Caki2 (cell line): ENCODE data around the gene ARMC9. TPM values are rescaled to one million over a fixed set of nuclear protein-coding genes. Genes with fewer than 3 reads are reported as not detected.
A peak's percentile ranks its signal among the peaks of the same experiment; 100 is the strongest.

Experiments
- DNase-seq: peaks from one replicate; pipeline ENCODE4 v3.0.0-alpha.2; 2015; ENCODE audit warnings: low read depth
- in situ Hi-C: cut with HindIII; loops from 2 replicates; pipeline ENCODE4 v1.10.0; 2016; ENCODE audit warnings: low sequenced_read_pairs, low pct_unique_long_range_greater_than_20kb, mixed read lengths
- total RNA-seq: library from RNA; depleted of rRNA; stranded (reverse); fragments of >200 nt; shearing (Covaris generic); gene quantifications from 2 replicates; pipeline ENCODE4 v1.2.3, GENCODE V29; 2014; ENCODE audit warnings: low replicate concordance

ARMC9 gene
- total RNA-seq, 1 experiment from 2014 or later = 39.8 TPM

DNA sequence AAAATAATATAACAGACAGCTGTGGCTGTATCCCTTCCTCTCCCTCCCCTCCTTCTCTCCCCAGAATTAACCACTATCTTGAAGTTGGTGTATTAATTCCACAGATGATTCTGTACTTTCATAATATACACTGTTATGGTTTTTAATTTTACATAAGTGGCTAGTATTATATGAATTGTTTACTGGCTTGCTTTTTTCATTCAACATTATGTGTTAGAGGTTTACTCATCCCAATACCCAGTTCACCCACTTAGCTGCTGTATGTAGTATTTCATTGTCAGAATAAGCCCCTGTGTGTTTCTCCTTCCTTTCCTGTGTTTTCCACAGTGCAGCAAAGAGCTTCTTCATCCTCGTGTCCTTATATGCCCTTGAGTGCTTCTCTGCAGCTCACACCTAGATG is 121.4 kb downstream of the ARMC9 start:
- in situ Hi-C loops = no loop called here
- no peak for DNase-seq

DNA sequence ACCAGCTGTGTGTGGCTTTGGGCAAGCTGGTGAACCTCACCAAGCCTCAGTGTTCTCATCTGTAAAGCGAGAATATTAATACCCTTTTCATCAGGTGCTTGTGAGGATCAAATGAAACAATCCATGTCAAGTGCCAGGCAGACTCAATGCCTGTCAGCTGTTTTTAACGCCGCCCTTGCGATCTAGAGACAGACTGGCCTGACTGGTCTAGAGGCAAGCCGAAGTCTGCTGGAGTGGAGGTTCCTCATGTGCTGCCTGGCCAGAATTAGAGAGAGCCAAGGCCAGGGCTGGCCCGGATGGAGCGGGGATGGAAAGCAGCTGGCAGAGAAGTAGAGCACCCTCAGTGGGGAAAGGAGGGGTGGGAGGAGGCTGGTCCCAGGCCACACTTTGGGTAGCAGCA is 122.6 kb downstream of the ARMC9 start:
- no peak for DNase-seq
- in situ Hi-C loops = no loop called here

DNA sequence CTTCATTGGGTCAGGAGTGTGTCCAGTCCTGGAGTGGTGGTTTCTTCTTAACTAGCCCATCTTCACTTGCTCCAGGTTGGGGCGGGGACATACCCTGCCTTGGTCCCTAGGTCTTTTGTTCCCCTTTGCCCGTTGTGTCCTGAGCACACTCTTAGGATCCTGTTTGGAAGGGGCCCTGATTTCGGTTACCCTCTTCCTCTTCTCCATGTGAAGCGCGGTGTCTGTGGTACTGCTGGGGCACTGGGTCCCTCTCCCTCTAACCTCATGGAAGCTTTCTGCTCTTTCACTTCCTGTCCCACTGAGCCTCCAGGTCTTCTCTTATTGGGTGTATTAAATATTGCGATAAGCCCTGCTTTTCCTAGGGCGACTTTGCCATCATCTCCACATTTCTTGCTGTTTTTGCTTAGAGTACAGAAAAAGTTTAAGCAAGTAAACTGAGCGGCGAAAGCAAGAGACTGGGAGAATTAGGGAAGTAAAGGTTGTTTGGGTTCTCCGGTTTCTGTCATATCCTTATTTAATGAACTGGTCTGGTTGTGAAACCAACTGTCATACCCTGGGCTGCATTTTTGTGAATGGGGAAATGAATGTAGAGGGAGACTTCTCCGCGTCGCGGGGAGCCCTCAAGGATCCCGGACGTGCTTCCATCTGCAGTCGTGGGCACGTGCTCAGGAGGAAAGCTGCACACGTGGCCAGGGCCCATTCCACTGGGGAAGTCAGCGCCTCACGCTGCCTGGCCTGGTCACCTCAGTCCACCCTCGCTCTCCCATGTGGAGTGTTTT is 123.3 kb downstream of the ARMC9 start:
- DNase-seq = no peak
- in situ Hi-C loops = no loop called here

DNA sequence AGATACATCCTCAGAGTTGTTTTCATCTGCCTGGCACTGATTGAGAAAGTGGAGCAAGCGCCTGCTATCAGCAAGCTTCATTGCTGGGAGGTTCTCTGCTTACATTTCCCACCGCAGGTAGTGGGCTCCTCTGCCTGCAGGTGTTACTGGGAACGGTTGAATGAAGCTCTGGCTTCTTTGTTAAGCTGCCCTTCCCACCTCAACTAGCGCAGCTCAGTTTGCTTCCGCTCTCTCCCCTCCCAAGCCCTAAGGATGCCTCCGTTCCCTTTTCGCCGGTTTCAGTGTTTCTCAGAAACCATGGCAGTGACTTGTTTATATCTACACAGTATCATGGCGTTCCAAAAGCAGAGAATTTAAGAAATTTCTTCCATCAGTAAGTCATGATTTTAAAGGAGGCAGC is 124.9 kb downstream of the ARMC9 start:
- in situ Hi-C loops = no loop called here

DNA sequence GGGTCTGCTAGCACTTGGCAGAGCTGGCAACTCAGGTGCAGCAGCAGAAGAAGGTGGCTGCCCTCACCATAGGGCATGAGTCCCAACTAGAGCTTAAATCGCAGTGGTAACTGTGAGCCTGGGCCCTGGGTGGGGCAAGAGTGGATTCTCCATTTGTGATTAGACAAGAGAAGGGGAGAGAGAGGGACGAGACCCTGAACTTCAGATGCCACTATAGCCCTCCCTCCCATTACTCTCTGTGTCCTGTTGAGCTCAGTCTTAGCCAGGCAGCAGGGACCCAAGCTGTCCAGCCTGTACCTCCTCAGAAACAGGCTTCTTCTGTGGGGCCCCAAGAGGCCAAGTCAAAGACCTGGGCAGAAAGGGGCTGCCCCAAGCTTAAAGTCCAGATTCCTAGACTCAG is 127.4 kb downstream of the ARMC9 start:
- DNase-seq = no peak
- in situ Hi-C loops = no loop called here

More for the DNA sequence above, 124.9 kb downstream of the ARMC9 start:
- DNase-seq = no peak

DNA sequence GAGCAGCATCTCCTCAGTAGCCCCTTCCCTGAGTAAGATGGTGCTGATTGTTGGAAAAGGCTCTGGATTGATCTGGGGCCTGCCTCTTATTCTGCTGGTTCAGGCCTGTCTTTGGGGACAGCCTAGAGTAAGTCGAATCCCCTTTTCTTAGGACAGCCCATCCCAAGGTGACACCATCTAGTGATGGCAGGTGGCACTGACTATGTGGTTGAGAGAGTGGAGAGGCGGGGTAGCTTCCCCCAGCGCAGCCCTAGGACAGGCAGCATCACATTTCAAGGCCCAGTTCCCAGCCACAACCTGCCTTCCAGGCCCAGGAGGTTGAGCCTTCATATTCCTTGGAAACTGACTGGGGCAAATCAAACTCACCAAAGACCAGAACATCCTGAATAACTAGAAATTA is 128.0 kb downstream of the ARMC9 start:
- no peak for DNase-seq
- in situ Hi-C loops = no loop called here

DNA sequence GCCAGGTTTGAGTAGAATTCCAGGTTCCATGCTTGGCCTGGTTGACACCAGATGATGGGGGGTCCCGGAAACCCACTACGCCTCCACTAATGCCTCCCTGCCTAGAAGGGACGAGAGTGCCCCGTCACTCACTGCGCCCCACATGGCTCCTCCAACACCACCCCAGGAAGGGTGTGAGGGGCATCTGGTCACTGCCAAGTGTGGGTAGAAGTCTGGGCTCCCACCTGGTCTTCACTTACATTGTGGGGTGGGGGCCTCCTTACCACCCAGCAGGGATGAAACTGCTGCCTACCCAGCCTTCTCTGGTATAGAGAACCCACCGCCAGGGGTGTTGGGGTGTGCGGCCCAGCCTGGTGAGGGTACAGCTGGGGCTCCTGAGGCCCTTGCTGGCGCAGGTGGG is 131.9 kb downstream of the ARMC9 start:
- no peak for DNase-seq
- in situ Hi-C loops = no loop called here

DNA sequence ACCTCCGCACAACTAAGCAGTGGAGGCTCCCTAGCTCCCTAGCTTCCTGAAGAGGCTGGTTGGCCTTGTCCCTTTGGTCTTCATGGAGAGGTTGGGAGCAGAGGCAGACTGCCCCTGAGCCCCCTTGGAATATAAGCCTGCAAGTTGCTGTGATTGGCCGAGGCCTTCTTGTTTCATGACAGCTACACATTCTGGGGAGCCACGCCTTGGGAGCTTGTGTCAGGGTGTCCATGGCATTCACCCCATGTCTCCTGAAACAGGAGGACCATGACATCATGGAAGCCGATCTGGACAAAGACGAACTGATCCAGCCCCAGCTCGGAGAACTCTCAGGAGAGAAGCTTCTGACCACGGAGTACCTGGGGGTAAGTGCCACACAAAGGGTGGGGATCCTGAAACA is 133.1 kb downstream of the ARMC9 start:
- in situ Hi-C loops = no loop called here

DNA sequence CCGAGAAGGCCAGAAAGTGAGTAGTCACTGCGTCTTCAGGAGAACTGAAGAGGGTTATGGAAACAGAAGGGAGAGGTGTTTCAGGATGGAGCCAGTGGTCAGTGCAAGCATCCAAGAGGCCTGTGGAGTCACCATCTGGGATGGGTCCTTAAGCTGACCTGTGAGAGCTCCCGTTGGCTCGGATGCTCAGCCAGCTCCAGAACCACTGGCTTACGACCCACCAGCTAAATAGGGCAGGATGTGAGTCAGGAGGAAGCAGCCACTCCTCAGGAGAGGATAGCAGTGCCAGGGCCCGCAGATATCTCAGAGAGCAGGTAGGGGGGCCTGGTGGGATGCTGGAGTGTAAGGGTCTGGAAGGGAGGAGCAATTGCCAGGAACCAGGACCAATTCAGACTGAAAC is 134.0 kb downstream of the ARMC9 start:
- in situ Hi-C loops = no loop called here
- DNase-seq = no peak

More for the DNA sequence above, 133.1 kb downstream of the ARMC9 start:
- DNase-seq = no peak

DNA sequence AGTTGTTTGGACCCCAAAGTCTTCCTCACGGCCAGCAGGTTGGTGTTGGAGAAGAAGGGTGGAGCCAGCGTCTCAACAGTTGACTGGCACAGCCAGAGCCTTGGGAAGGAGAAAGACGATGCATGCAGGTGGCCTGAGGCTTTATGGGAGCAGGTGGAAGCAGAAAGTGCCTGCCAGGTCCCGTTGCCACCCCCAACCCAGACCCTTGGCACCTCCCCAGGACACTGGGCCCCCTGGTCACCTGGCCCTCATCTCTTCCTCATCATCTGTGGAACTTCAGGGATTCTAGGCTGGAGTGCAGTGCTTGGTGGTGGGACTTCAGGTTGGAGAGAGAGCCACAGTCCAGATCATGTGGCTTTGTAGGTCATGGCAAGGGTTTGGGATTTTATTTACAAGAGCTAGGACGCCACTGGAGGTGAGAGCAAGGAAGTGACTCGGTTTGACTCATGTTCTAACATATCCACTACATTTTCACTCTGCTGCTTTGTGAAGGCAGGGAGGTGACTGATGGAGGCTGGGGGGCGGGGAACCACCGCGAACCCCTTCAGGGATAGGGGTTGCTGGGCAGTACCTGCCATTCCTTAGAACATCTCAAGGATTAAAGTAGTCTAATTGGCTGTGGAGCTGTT is 134.6 kb downstream of the ARMC9 start:
- in situ Hi-C loops = no loop called here
- DNase-seq = no peak

DNA sequence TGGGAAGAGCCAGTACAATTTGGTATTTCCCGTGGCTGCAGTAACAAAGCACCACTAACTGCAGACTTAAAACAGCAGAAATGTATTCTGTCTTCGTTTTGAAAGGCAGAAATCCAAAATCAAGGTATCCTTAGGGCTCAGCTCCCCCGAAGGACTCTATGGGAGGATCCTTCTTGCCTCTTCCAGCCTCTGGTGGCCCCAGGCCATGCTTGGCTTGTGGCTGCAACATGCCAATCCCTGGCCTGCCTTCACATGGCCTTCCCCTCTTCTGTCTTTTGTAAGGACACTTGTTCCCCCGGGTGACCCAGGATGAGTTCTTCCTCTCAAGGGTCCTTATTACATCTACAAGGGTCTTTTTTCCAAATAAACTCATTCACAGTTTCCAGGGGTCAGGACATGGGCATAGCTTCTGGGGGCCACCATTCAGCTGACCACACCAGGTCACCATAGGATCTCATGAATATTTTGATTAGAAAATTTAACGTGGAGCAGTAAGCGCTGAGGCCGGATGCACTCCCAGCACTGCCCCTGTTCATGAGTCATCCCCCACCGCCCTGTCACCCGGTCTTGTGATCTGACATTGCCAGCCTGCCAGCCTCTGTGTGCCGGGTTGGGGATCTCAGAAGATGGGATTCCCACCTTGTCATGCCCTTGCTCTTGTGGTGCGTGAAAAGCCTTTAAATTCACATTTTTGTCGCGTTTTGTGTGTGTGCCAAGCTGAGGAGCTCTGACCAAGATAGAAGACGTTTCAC is 135.9 kb downstream of the ARMC9 start:
- in situ Hi-C loops = no loop called here

DNA sequence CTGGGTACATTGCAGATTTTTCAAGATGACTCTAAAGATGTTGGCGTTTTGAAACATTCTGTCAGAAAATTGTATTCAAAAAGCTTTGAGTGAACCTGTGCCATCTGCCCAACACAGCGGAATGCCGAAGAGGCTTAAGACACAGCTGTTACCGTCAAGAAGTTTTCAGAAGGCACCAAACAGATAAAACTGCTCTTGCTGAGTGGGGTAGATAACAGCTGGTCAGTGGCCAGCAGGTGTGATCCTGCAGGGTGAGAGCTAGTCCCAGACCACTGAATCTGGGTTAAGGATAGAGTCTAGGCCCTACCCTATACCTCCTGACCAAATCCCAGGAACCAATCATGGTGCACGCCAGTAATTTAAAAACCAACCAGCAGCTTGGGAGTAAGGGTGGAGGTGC is 136.6 kb downstream of the ARMC9 start:
- no peak for DNase-seq
- in situ Hi-C loops = no loop called here

More for the DNA sequence above, 135.9 kb downstream of the ARMC9 start:
- peak; percentile 75 for DNase-seq

DNA sequence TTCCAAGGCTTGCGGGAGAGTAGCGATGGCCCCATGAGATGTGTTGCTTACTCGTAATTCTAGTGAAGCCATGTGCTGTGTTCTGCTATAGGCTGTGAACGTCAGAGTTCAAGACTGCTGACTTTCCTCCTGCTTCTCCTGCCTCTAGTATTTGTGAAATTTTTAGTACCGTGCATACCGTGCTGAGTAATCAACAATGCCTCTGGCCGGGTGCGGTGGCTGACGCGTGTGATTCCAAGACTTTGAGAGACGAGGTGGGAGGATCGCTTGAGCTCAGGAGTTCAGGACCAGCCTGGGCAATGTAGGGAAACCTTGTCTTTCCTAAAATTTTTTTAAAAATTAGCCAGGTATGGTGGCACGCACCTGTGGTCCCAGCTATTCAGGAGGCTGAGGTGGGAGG is 137.2 kb downstream of the ARMC9 start:
- in situ Hi-C loops = no loop called here
- no peak for DNase-seq

DNA sequence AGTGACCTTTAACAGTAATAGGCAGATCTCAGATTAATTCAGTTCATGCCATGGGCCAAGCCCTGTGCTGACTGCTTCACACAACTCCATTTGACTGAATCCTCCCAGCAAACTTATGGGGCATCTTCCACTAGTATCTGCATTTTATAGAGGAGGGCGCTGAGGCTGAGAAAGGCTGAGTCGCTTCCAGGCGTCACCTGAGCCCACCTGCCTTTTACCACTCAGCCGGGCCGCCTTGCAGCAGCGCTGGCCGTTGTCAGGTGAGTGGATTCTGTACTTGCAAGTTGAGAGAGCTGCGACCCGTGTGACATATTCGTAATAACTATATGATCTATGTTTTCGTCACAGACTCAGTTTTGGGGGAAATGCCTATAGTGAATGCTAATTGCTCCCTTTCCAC is 137.8 kb downstream of the ARMC9 start:
- DNase-seq = no peak
- in situ Hi-C loops = no loop called here

DNA sequence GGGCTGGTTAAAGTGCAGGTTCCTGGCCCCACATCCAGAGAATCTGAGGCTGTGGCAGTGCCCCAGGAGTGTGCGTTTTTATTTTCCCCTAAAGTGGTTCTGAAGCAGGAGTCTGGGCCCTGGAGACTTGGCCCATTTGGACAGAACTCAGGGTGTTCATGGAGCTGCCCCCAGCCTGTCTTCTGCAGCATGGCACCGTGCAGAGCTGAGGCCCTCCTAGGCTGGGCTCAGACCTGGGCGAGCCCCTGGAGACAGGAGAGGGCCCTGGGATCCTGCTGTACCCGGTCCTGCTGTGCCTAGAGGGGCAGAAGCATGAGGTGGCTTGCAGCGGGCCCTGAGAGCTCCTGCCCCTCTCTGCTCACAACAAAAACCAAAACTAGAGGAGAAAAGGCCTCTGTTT is 138.3 kb downstream of the ARMC9 start:
- in situ Hi-C loops = no loop called here
- no peak for DNase-seq

DNA sequence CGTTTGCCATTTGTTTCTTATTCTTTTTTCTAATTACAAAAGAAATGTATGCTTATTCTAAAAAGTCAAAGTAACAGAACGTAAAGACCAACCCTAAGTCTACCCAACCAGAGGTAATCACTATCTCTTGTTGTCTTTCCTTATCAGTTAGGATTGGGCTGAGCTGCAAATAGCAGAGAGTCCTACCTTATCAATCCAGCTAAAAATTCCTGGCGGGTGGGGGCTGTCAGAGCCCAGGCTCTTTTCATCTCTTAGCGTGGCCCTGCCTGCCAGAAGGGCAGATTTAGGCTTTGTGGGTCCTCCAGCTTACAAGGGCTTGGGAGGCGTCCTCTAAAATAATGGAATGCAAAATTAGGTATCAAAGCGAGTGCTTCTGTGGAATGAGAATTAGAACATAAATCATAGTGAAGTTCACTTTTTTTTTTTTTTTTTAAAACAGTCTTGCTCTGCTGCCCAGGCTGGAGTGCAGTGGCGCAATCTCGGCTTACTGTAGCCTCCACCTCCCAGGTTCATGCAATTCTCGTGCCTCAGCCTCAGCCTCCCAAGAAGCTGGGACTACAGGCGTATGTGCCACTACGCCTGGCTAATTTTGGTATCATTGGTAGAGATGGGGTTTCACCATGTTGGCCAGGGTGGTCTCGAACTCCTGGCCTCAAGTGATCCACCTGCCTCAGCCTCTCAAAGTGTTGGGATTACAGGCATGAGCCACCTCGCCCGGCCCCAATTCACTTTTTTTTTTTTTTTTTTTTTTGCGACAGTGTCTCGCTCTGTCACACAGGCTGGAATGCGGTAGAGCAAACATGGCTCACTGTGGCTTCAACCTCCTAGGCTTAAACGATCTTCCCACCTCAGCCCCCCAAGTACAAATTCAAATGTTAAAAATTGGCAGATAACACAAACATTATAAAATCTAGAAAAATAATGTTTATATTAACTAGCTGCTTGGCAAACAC is 139.7 kb downstream of the ARMC9 start:
- DNase-seq = no peak
- in situ Hi-C loops = no loop called here

DNA sequence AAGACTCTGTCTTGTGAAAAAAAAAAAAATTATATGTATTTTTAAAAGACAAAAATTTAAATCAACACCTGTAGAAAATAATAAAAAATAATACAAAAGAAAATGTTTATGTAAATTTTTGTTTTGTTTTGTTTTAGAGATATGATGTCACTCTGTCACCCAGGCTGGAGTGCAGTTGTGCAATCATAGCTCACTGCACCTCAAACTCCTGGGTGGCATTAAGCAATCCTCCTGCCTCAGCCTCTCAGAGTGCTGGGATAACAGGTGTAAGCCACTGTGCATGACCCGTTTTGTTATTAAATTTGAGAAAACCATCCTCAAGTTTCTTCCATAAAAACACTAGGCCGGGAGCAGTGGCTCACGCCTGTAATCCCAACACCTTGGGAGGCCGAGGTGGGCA is 140.9 kb downstream of the ARMC9 start:
- in situ Hi-C loops = no loop called here
- DNase-seq = no peak

DNA sequence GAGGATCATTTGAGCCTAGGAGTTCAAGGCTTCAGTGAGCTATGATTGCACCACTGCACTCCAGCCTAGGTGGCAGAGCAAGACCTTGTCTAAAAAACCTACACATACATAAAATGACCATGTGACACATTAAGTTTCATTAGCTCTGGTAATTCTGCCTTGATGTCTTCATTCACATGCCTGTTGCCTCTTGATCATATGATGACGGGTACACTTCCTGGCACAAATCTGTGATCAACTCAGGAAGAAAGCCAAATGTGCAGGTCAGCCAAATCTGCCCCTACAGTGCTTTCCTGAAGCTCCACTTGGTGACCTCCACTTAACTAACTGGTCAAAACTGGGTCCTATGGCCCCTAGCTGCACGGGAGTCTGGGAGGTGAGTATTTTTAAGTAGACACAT is 142.7 kb downstream of the ARMC9 start:
- in situ Hi-C loops = no loop called here
- DNase-seq = no peak
